ENCODE measurements around the gene MAPK9. TPM values are rescaled to one million over a fixed set of nuclear protein-coding genes. Genes with fewer than 3 reads are reported as not detected.

Gene MAPK9
- total and polyA plus RNA-seq, 2 experiments from 2014 or later, result 30.6 to 37.0 TPM

GRCh38 chr5:180297587-180298282 lies 5.9 kb upstream of the MAPK9 start:
- TF ChIP-seq, protein P1, sequence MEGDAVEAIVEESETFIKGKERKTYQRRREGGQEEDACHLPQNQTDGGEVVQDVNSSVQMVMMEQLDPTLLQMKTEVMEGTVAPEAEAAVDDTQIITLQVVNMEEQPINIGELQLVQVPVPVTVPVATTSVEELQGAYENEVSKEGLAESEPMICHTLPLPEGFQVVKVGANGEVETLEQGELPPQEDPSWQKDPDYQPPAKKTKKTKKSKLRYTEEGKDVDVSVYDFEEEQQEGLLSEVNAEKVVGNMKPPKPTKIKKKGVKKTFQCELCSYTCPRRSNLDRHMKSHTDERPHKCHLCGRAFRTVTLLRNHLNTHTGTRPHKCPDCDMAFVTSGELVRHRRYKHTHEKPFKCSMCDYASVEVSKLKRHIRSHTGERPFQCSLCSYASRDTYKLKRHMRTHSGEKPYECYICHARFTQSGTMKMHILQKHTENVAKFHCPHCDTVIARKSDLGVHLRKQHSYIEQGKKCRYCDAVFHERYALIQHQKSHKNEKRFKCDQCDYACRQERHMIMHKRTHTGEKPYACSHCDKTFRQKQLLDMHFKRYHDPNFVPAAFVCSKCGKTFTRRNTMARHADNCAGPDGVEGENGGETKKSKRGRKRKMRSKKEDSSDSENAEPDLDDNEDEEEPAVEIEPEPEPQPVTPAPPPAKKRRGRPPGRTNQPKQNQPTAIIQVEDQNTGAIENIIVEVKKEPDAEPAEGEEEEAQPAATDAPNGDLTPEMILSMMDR (IDR thresholded peaks at IDR 0.05; ENCODE audit: low read depth, low read length), result no peak
- Histone ChIP-seq H3K4me1 (ENCODE audit: low read depth) (no peaks in the 10 kb centered on the region), H3K9me3 (ENCODE audit: low read depth) (no peaks in the 10 kb centered on the region), H3K36me3 (peaks cover 13% of the 10 kb centered on the region), H3K27ac (no peak overlapping the region), H3K4me3 (no peak overlapping the region), H3K27me3 (no peaks in the 10 kb centered on the region)
- no peak for DNase-seq (ENCODE audit: low read depth in 1 of 2, low spot score in 1 of 2)

- Histone ChIP-seq H3K9me3 (ENCODE audit: low read depth) (no peaks in the 10 kb centered on the region), H3K27ac (no peak overlapping the region), H3K4me1 (ENCODE audit: low read depth) (no peaks in the 10 kb centered on the region), H3K36me3 (peaks cover 13% of the 10 kb centered on the region), H3K4me3 (no peak overlapping the region), H3K27me3 (no peaks in the 10 kb centered on the region)
- TF ChIP-seq, protein P1 (IDR thresholded peaks at IDR 0.05; ENCODE audit: low read depth, low read length), result peak; percentile 13
- peak in 1 of 2 donors; percentile 34 for DNase-seq (ENCODE audit: low read depth in 1 of 2, low spot score in 1 of 2)
Observed at GRCh38 chr5:180296771-180297170, 4.9 kb upstream of the MAPK9 start.

- H3K9me3 ChIP-seq (ENCODE audit: low read depth), result no peaks in the 10 kb centered on the region
- no peaks in the 10 kb centered on the region for H3K27me3 ChIP-seq
- H3K4me1 ChIP-seq (ENCODE audit: low read depth), result peaks cover 10% of the 10 kb centered on the region
- DNase-seq (ENCODE audit: low read depth in 1 of 2, low spot score in 1 of 2), result no peak
- TF ChIP-seq, protein P1 (IDR thresholded peaks at IDR 0.05; ENCODE audit: low read depth, low read length), result no peak
- no peaks in the 10 kb centered on the region for H3K36me3 ChIP-seq
- H3K27ac ChIP-seq, result no peak overlapping the region
- H3K4me3 ChIP-seq, result no peak overlapping the region
Observed at GRCh38 chr5:180294913-180295555, 3.2 kb upstream of the MAPK9 start.

DNA sequence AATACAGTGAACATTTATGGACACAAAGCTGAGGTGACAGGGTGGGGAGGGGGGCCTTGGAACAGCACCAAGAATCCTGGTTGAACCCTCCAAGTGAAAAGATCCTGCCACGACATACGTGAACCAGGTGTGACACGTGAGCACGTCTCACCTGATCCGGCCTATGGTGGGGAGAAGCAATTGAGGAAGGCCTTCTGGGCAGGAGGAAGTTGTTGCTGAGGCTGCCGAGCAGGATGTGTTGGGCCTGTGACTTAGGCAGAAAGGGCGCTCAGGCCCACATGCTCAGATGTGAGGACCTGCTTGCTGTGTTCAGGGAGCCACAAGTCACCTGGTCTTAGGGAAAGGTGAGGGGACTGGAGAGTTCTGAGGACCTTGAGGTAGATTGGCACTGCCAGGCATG lies 2.5 kb upstream of the MAPK9 start:
- no peak overlapping the region for H3K27ac ChIP-seq
- no peaks in the 10 kb centered on the region for H3K9me3 ChIP-seq (ENCODE audit: low read depth)
- H3K36me3 ChIP-seq, result no peaks in the 10 kb centered on the region
- H3K27me3 ChIP-seq, result no peaks in the 10 kb centered on the region
- no peak for DNase-seq (ENCODE audit: low read depth in 1 of 2, low spot score in 1 of 2)
- H3K4me3 ChIP-seq, result no peak overlapping the region
- TF ChIP-seq, protein P1 (IDR thresholded peaks at IDR 0.05; ENCODE audit: low read depth, low read length), result no peak
- peaks cover 10% of the 10 kb centered on the region for H3K4me1 ChIP-seq (ENCODE audit: low read depth)

- DNase-seq (ENCODE audit: low read depth in 1 of 2, low spot score in 1 of 2), result peak in 1 of 2 donors; percentile 39
- TF ChIP-seq, protein P1 (IDR thresholded peaks at IDR 0.05; ENCODE audit: low read depth, low read length), result peak; percentile 27
- H3K27ac ChIP-seq, result peak overlapping the region; percentile 65
Observed at GRCh38 chr5:180291234-180291940, 496 bp downstream of the MAPK9 start.

More at GRCh38 chr5:180291234-180291940, 496 bp downstream of the MAPK9 start:
- H3K27me3 ChIP-seq, result no peaks in the 10 kb centered on the region
- H3K9me3 ChIP-seq (ENCODE audit: low read depth), result no peaks in the 10 kb centered on the region
- H3K4me3 ChIP-seq, result peak overlapping the region; percentile 77
- peaks cover 18% of the 10 kb centered on the region for H3K4me1 ChIP-seq (ENCODE audit: low read depth)
- no peaks in the 10 kb centered on the region for H3K36me3 ChIP-seq
